GM21528 (cell line): ENCODE data around the gene CDNF.
"Not testable (repeated sequence)": the region's sequence is repeated elsewhere in the genome, so short reads cannot be mapped to it uniquely, and the experiment has no call there.

Experiments
- ATAC-seq: cut with Tn5 transposase; IDR thresholded peaks from one replicate; pipeline ENCODE4 v1.9.1; 2021; ENCODE audit warnings: mild to moderate bottlenecking, moderate library complexity; ENCODE audit not compliant: unreplicated experiment, low FRiP score

Gene CDNF

GRCh38 chr10:14840178-14840577, 2.3 kb upstream of the CDNF start:
- ATAC-seq = no peak

- no peak for ATAC-seq
Observed at GRCh38 chr10:14839305-14839695, 1.5 kb upstream of the CDNF start.

GRCh38 chr10:14838582-14839304, 906 bp upstream of the CDNF start:
- ATAC-seq = peak; percentile 10

- ATAC-seq = no peak
Observed at GRCh38 chr10:14837003-14837756, 657 bp downstream of the CDNF start.

GRCh38 chr10:14836208-14836607, 1.6 kb downstream of the CDNF start:
- no peak for ATAC-seq

GRCh38 chr10:14833106-14833505, 4.7 kb downstream of the CDNF start:
- no peak for ATAC-seq

GRCh38 chr10:14826076-14826829, 11.6 kb downstream of the CDNF start:
- no peak for ATAC-seq

- ATAC-seq = no peak
Observed at GRCh38 chr10:14823966-14824365, 13.9 kb downstream of the CDNF start.

- ATAC-seq = no peak
Observed at GRCh38 chr10:14822879-14823755, 14.7 kb downstream of the CDNF start.

GRCh38 chr10:14821635-14822375, 16.0 kb downstream of the CDNF start:
- no peak for ATAC-seq

- ATAC-seq = no peak
Observed at GRCh38 chr10:14820775-14821154, 17.1 kb downstream of the CDNF start.

GRCh38 chr10:14820010-14820774, 17.6 kb downstream of the CDNF start:
- ATAC-seq = no peak

- ATAC-seq = not testable (repeated sequence)
Observed at GRCh38 chr10:14816717-14817116, 21.1 kb downstream of the CDNF start.

GRCh38 chr10:14815681-14816080, 22.2 kb downstream of the CDNF start:
- ATAC-seq = no peak

GRCh38 chr10:14812271-14812670, 25.6 kb downstream of the CDNF start:
- no peak for ATAC-seq

GRCh38 chr10:14810969-14811953, 26.6 kb downstream of the CDNF start:
- no peak for ATAC-seq

GRCh38 chr10:14806318-14806717, 31.5 kb downstream of the CDNF start:
- no peak for ATAC-seq

GRCh38 chr10:14803827-14804226, 34.0 kb downstream of the CDNF start:
- no peak for ATAC-seq
